ENCODE results near the gene JAM3. TPM values are rescaled to one million over a fixed set of nuclear protein-coding genes. Genes with fewer than 3 reads are reported as not detected.

JAM3 gene
- total and polyA plus RNA-seq, 2 donors (not counting 3 experiments of a cell fraction or from before 2014, with no cell fraction given), result 78.8 to 137 TPM

GRCh38 chr11:134146598-134146997 is 77.7 kb downstream of the JAM3 start:
- dilution Hi-C loops (cut with MboI; ENCODE audit: extremely low pct_ligation_motif_present, low sequenced_read_pairs) (no loop called here), intact Hi-C loops (cut with micrococcal nuclease) (loop anchor here (5.0 kb wide), 1 partner anchor 76 kb away; the partner anchor contains the start of genes NCAPD3 and VPS26B)
- Histone ChIP-seq H3K79me2 (ENCODE audit: control insufficient read depth, insufficient read depth, low read length) (no peaks in the 10 kb centered on the region), H3K9me1 (replicated peaks; ENCODE audit: control insufficient read depth, extremely low read depth, insufficient read depth, low read length) (no peaks in the 10 kb centered on the region), H3K27ac (ENCODE audit: insufficient read depth, low read depth, low read length) (no peak overlapping the region), H3K9me3 (replicated peaks; ENCODE audit: control insufficient read depth, insufficient read depth, low read length) (no peaks in the 10 kb centered on the region), H4K20me1 (replicated peaks; ENCODE audit: control insufficient read depth, extremely low read depth, insufficient read depth, low read length) (no peaks in the 10 kb centered on the region), H3K4me2 (ENCODE audit: insufficient read depth, low read length) (no peak overlapping the region), H3K4me3 (replicated peaks in 1 of 3; ENCODE audit: insufficient read depth in 1 of 3, low read depth in 1 of 3, low read length in 3 of 3) (no peak overlapping the region), H3K9ac (replicated peaks; ENCODE audit: extremely low read depth, insufficient read depth, low read length) (no peak overlapping the region), H3K36me3 (ENCODE audit: control insufficient read depth in 2 of 2, extremely low read depth in 1 of 2, insufficient read depth in 2 of 2, low read length in 2 of 2) (peaks cover 16 to 30% of the 10 kb centered on the region in 2 experiments), H2AFZ (ENCODE audit: low read depth, low read length) (no peak overlapping the region), H3K4me1 (ENCODE audit: control insufficient read depth, extremely low read depth, insufficient read depth, low read length) (no peaks in the 10 kb centered on the region), H3K27me3 (ENCODE audit: control insufficient read depth in 2 of 2, insufficient read depth in 2 of 2, low read length in 2 of 2) (no peaks in the 10 kb centered on the region)
- no peak for TF ChIP-seq MYC (IDR thresholded peaks at IDR 0.05; ENCODE audit: low read depth, low read length)
- TF ChIP-seq POLR2AphosphoS5 (IDR thresholded peaks at IDR 0.05; ENCODE audit: insufficient read depth, low read depth, low read length), result no peak
- TF ChIP-seq EZH2 (IDR thresholded peaks at IDR 0.05; ENCODE audit: borderline replicate concordance, low read depth, low read length, severe bottlenecking), result no peak
- no peak for TF ChIP-seq FOS (IDR thresholded peaks at IDR 0.05; ENCODE audit: borderline replicate concordance, insufficient read depth, low read length)
- TF ChIP-seq MAX (IDR thresholded peaks at IDR 0.05; ENCODE audit: insufficient read depth, insufficient read length), result no peak
- TF ChIP-seq CTCF (IDR thresholded peaks at IDR 0.05; ENCODE audit: extremely low read depth in 1 of 2, insufficient read depth in 1 of 2, low read depth in 1 of 2, low read length in 2 of 2), result no peak
- TF ChIP-seq JUN (IDR thresholded peaks at IDR 0.05; ENCODE audit: borderline replicate concordance, insufficient read depth, insufficient read length, low read depth), result no peak
- no peak for TF ChIP-seq GATA2 (IDR thresholded peaks at IDR 0.05; ENCODE audit: insufficient read depth, insufficient read length, low read depth, low read length)
- TF ChIP-seq POLR2A (IDR thresholded peaks at IDR 0.05; ENCODE audit: low read depth, low read length), result no peak
- ChIA-PET CTCF (interaction anchor here (1.0 kb wide), 1 partner anchor 96 kb away, joined by 4 read pairs; no protein-coding TSS in a partner anchor), POLR2A (no interaction called here)
- no peak for DNase-seq (ENCODE audit: low read depth, low spot score)
- FAIRE-seq, result no peak
- no TSS peak for BruUV-seq (replicated peaks)
